Progenitor cell of endocrine pancreas (in vitro differentiated cells): ENCODE results near the gene KDM5A. TPM values are rescaled to one million over a fixed set of nuclear protein-coding genes. Genes with fewer than 3 reads are reported as not detected.

Experiments used
- DNase-seq: peaks from one replicate; pipeline ENCODE4 v3.0.0; 2021; ENCODE audit warnings: low spot score; ENCODE audit not compliant: unreplicated experiment
- H3K27ac Mint-ChIP-seq: 2 replicates; pipeline ENCODE4 v1.8.0; 2021; ENCODE audit warnings: mild to moderate bottlenecking, moderate library complexity, mixed read lengths
- H3K27me3 Mint-ChIP-seq: 2 replicates; pipeline ENCODE4 v1.8.0; 2021; ENCODE audit warnings: mixed read lengths
- H3K36me3 Mint-ChIP-seq: 2 replicates; pipeline ENCODE4 v1.8.0; 2022; ENCODE audit warnings: mixed read lengths; ENCODE audit not compliant: insufficient read depth
- H3K4me1 Mint-ChIP-seq: 2 replicates; pipeline ENCODE4 v1.8.0; 2021; ENCODE audit warnings: low read depth, mixed read lengths
- H3K4me3 Mint-ChIP-seq: 2 replicates; pipeline ENCODE4 v1.8.0; 2021; ENCODE audit warnings: low read depth, mild to moderate bottlenecking, moderate library complexity, mixed read lengths
- H3K9me3 Mint-ChIP-seq: 2 replicates; pipeline ENCODE4 v1.8.0; 2021; ENCODE audit warnings: low read depth, mixed read lengths
- CTCF ChIP-seq: fragments of 200-600 bp; sonication (generic); IDR thresholded peaks from one replicate; pipeline ENCODE4 v1.5.0; 2021; ENCODE audit warnings: antibody characterized with exemption, mild to moderate bottlenecking; ENCODE audit not compliant: unreplicated experiment
- total RNA-seq: library from RNA; stranded (reverse); gene quantifications from 2 replicates; pipeline ENCODE4 v1.2.1, GENCODE V29; 2021

The KDM5A gene
- total RNA-seq, 1 donor from 2014 or later, result 137 TPM

- H3K27me3 Mint-ChIP-seq, result peaks cover 34% of the 10 kb centered on the region
- no peak for TF ChIP-seq CTCF
- peaks cover 29% of the 10 kb centered on the region for H3K4me1 Mint-ChIP-seq
- DNase-seq, result peak; percentile 6
- no peak overlapping the region for H3K27ac Mint-ChIP-seq
- no peaks in the 10 kb centered on the region for H3K36me3 Mint-ChIP-seq
- no peaks in the 10 kb centered on the region for H3K9me3 Mint-ChIP-seq
- no peak overlapping the region for H3K4me3 Mint-ChIP-seq
Observed at GRCh38 chr12:256958-257357, 132.2 kb downstream of the KDM5A start.

GRCh38 chr12:256225-256624 is 132.9 kb downstream of the KDM5A start:
- Mint-ChIP-seq H3K9me3 (no peaks in the 10 kb centered on the region), H3K4me1 (peaks cover 29% of the 10 kb centered on the region), H3K4me3 (no peak overlapping the region), H3K36me3 (no peaks in the 10 kb centered on the region), H3K27me3 (peaks cover 34% of the 10 kb centered on the region), H3K27ac (no peak overlapping the region)
- no peak for DNase-seq
- no peak for TF ChIP-seq CTCF

- no peak for TF ChIP-seq CTCF
- Mint-ChIP-seq H3K4me1 (peaks cover 29% of the 10 kb centered on the region), H3K27me3 (peaks cover 33% of the 10 kb centered on the region), H3K4me3 (no peak overlapping the region), H3K27ac (no peak overlapping the region), H3K9me3 (no peaks in the 10 kb centered on the region), H3K36me3 (no peaks in the 10 kb centered on the region)
- no peak for DNase-seq
Observed at GRCh38 chr12:254912-255311, 134.2 kb downstream of the KDM5A start.

GRCh38 chr12:254039-254438 is 135.1 kb downstream of the KDM5A start:
- H3K4me3 Mint-ChIP-seq, result no peak overlapping the region
- H3K4me1 Mint-ChIP-seq, result peaks cover 29% of the 10 kb centered on the region
- DNase-seq, result no peak

GRCh38 chr12:253116-253831 is 135.8 kb downstream of the KDM5A start:
- DNase-seq, result no peak

More at GRCh38 chr12:254039-254438, 135.1 kb downstream of the KDM5A start:
- H3K27me3 Mint-ChIP-seq, result peaks cover 27% of the 10 kb centered on the region
- H3K9me3 Mint-ChIP-seq, result no peaks in the 10 kb centered on the region
- peak; percentile 43 for TF ChIP-seq CTCF
- H3K27ac Mint-ChIP-seq, result peak overlapping the region; percentile 9
- H3K36me3 Mint-ChIP-seq, result no peaks in the 10 kb centered on the region

More at GRCh38 chr12:253116-253831, 135.8 kb downstream of the KDM5A start:
- peaks cover 29% of the 10 kb centered on the region for H3K4me1 Mint-ChIP-seq
- no peaks in the 10 kb centered on the region for H3K9me3 Mint-ChIP-seq
- H3K36me3 Mint-ChIP-seq, result no peaks in the 10 kb centered on the region
- TF ChIP-seq CTCF, result no peak
- no peak overlapping the region for H3K4me3 Mint-ChIP-seq
- peak overlapping the region; percentile 72 for H3K27ac Mint-ChIP-seq
- H3K27me3 Mint-ChIP-seq, result peaks cover 23% of the 10 kb centered on the region
